ENCODE results near the gene NSUN3. TPM values are rescaled to one million over a fixed set of nuclear protein-coding genes. Genes with fewer than 3 reads are reported as not detected.

NSUN3 gene
- total and polyA plus RNA-seq, 2 donors (not counting 1 experiment from before 2014, with no cell fraction given): 6.5 to 25.7 TPM

GRCh38 chr3:94176988-94177745 is 114.3 kb downstream of the NSUN3 start:
- WGBS (ENCODE audit: insufficient coverage): 79% methylated on average over 4 of the region's 6 CpGs
- ChIA-PET POLR2A (no interaction called here), CTCF (no interaction called here)
- ATAC-seq (ENCODE audit: low read depth): no peak
- no peak overlapping the region for H3K9ac ChIP-seq (ENCODE audit: low read length)
- no peaks in the 10 kb centered on the region for H4K20me1 ChIP-seq (ENCODE audit: control insufficient read depth, insufficient read depth, low read length, poor library complexity, severe bottlenecking)
- no peak overlapping the region for H3K4me3 ChIP-seq (ENCODE audit: control extremely low read depth in 1 of 5, extremely low read depth in 1 of 5, insufficient read depth in 1 of 5, low read depth in 2 of 5, low read length in 4 of 5)
- H3K79me2 ChIP-seq (ENCODE audit: control insufficient read depth, insufficient read depth, low read length): no peaks in the 10 kb centered on the region
- no peaks in the 10 kb centered on the region for H3K9me3 ChIP-seq (ENCODE audit: control extremely low read depth in 1 of 3, control insufficient read depth in 2 of 3, insufficient read depth in 1 of 3, low read length in 2 of 3)
- no peaks in the 10 kb centered on the region for H3K27me3 ChIP-seq (replicated peaks in 1 of 4; ENCODE audit: control extremely low read depth in 1 of 4, control insufficient read depth in 3 of 4, insufficient read depth in 4 of 4, low read length in 3 of 4)
- no peaks in the 10 kb centered on the region for H3K36me3 ChIP-seq (replicated peaks in 1 of 2; ENCODE audit: control extremely low read depth in 1 of 2, control insufficient read depth in 1 of 2, extremely low read depth in 1 of 2, insufficient read depth in 2 of 2, low read length in 1 of 2)
- DNase-seq: no peak
- no peaks in the 10 kb centered on the region for H3K4me1 ChIP-seq (ENCODE audit: control insufficient read depth in 2 of 2, insufficient read depth in 2 of 2, low read length in 2 of 2)
- no peak overlapping the region for H3K4me2 ChIP-seq (replicated peaks; ENCODE audit: low read depth, low read length, poor library complexity, severe bottlenecking)
- H2AFZ ChIP-seq (ENCODE audit: insufficient read depth, low read depth, low read length, poor library complexity, severe bottlenecking): no peak overlapping the region
- H3K27me3 Mint-ChIP-seq: no peaks in the 10 kb centered on the region
- H3K4me3 Mint-ChIP-seq: no peak overlapping the region
- H3K27ac ChIP-seq (ENCODE audit: low read length in 2 of 2): no peak overlapping the region
- no peak overlapping the region for H3K27ac Mint-ChIP-seq
- H3K9me3 Mint-ChIP-seq (ENCODE audit: insufficient read depth): no peaks in the 10 kb centered on the region
- intact Hi-C loops (cut with micrococcal nuclease): no loop called here
- no peaks in the 10 kb centered on the region for H3K4me1 Mint-ChIP-seq
- TF ChIP-seq CTCF (IDR thresholded peaks at IDR 0.05): no peak
- TF ChIP-seq EZH2 (IDR thresholded peaks at IDR 0.05; ENCODE audit: borderline replicate concordance, insufficient read depth, low read depth, low read length, poor library complexity, severe bottlenecking): no peak

Other genes starting within 250 kb of the NSUN3 start
- gene PROS1, start 89.2 kb upstream of the NSUN3 start, total RNA-seq: not detected in 2 replicates
- 0.03 TPM in 1 of 2 replicates, not detected in the other for gene PROS1, start 89.2 kb upstream of the NSUN3 start, polyA plus RNA-seq
- 12.2 and 12.9 TPM in 2 replicates for gene ARL13B, start 82.9 kb upstream of the NSUN3 start, total RNA-seq
- gene ARL13B, start 82.9 kb upstream of the NSUN3 start, polyA plus RNA-seq: 1.3 and 2.7 TPM in 2 replicates
- gene STX19, start 34.5 kb upstream of the NSUN3 start, total RNA-seq: not detected in 2 replicates
- not detected in 2 replicates for gene STX19, start 34.5 kb upstream of the NSUN3 start, polyA plus RNA-seq
- gene DHFR2, start 145 bp upstream of the NSUN3 start, total RNA-seq: 8.1 and 8.8 TPM in 2 replicates
- 0.91 and 1.1 TPM in 2 replicates for gene DHFR2, start 145 bp upstream of the NSUN3 start, polyA plus RNA-seq